Neural cell (in vitro differentiated cells): ENCODE results near the gene DSCAM. TPM values are rescaled to one million over a fixed set of nuclear protein-coding genes. Genes with fewer than 3 reads are reported as not detected.

ENCODE experiments used
- H2AFZ ChIP-seq: fragments of 200-600, 300-800 bp; sonication (generic), shearing (Covaris generic); 2 replicates; pipeline ENCODE4 v1.6.0; 2014; ENCODE audit warnings: low read depth, mild to moderate bottlenecking, antibody characterized with exemption, low read length, moderate library complexity
- H3F3A ChIP-seq: fragments of 200-600 bp; shearing (Covaris generic); 2 replicates; pipeline ENCODE4 v1.6.1; 2016; ENCODE audit warnings: mild to moderate bottlenecking, moderate library complexity, mixed read lengths, antibody characterized with exemption, low read length; ENCODE audit not compliant: insufficient read depth, poor library complexity, severe bottlenecking
- H3K27ac ChIP-seq: fragments of 200-600, 300-800 bp; sonication (generic), shearing (Covaris generic); 2 replicates; pipeline ENCODE4 v1.5.1; 2014; ENCODE audit warnings: mild to moderate bottlenecking, low read length, moderate library complexity
- H3K27me3 ChIP-seq: fragments of 300-800, 200-600 bp; sonication (generic), shearing (Covaris generic); 2 replicates; pipeline ENCODE4 v1.6.0; 2014; ENCODE audit warnings: mild to moderate bottlenecking, low read depth, low read length, moderate library complexity; ENCODE audit not compliant: insufficient read depth
- H3K36me3 ChIP-seq: fragments of 300-800, 200-600 bp; sonication (generic), shearing (Covaris generic); 2 replicates; pipeline ENCODE4 v1.5.1; 2014; ENCODE audit warnings: mild to moderate bottlenecking, antibody characterized with exemption, low read length, moderate library complexity; ENCODE audit not compliant: insufficient read depth
- H3K4me2 ChIP-seq: fragments of 300-800, 200-600 bp; sonication (generic), shearing (Covaris generic); 2 replicates; pipeline ENCODE4 v1.6.0; 2014; ENCODE audit warnings: mild to moderate bottlenecking, low read length
- H3K4me3 ChIP-seq: fragments of 300-800, 200-600 bp; sonication (generic), shearing (Covaris generic); 2 replicates; pipeline ENCODE4 v1.5.1; 2014; ENCODE audit warnings: mild to moderate bottlenecking, low read length, moderate library complexity
- H3K79me2 ChIP-seq: fragments of 200-600 bp; shearing (Covaris generic); replicated peaks from 2 replicates; pipeline ENCODE4 v1.6.0; 2014; ENCODE audit warnings: mild to moderate bottlenecking, low read length, moderate library complexity; ENCODE audit not compliant: insufficient read depth
- H3K9ac ChIP-seq: fragments of 300-800, 200-600 bp; sonication (generic), shearing (Covaris generic); 2 replicates; pipeline ENCODE4 v1.6.1; 2016; ENCODE audit warnings: mild to moderate bottlenecking, low read length, mixed read lengths
- H3K9me2 ChIP-seq: fragments of 200-600 bp; shearing (Covaris generic); 2 replicates; pipeline ENCODE4 v1.6.1; 2016; ENCODE audit warnings: mild to moderate bottlenecking, low read length, mixed read lengths; ENCODE audit not compliant: insufficient read depth
- H3K9me3 ChIP-seq: fragments of 200-600, 300-800 bp; sonication (generic), shearing (Covaris generic); 2 replicates; pipeline ENCODE4 v1.6.1; 2016; ENCODE audit warnings: mild to moderate bottlenecking, mixed run types, low read length, moderate library complexity, mixed read lengths
- H4K20me1 ChIP-seq: fragments of 200-600 bp; shearing (Covaris generic); 2 replicates; pipeline ENCODE4 v1.6.1; 2016; ENCODE audit warnings: mild to moderate bottlenecking, mixed run types; ENCODE audit not compliant: insufficient read depth
- CTCF ChIP-seq: fragments of 450-650 bp; IDR thresholded peaks from 2 replicates; pipeline ENCODE4 v1.5.1; 2014; ENCODE audit warnings: antibody characterized with exemption, mild to moderate bottlenecking, moderate library complexity; ENCODE audit not compliant: poor library complexity, severe bottlenecking
- EP300 ChIP-seq: fragments of 450-650 bp; conservative IDR thresholded peaks from 2 replicates; pipeline ENCODE4 v1.6.1; 2014; ENCODE audit warnings: antibody characterized with exemption, mild to moderate bottlenecking, moderate library complexity; ENCODE audit not compliant: poor library complexity, severe bottlenecking
- EZH2 ChIP-seq: fragments of 200-600, 300-800 bp; shearing (Covaris generic), sonication (generic); IDR thresholded peaks from 2 replicates; pipeline ENCODE4 v1.6.1; 2014; ENCODE audit warnings: antibody characterized with exemption, low read length, borderline replicate concordance, mild to moderate bottlenecking; ENCODE audit not compliant: insufficient read depth, poor library complexity, severe bottlenecking
- MXI1 ChIP-seq: fragments of 450-650 bp; conservative IDR thresholded peaks from 2 replicates; pipeline ENCODE4 v1.6.1; 2014; ENCODE audit warnings: antibody characterized with exemption, mild to moderate bottlenecking; ENCODE audit not compliant: poor library complexity, severe bottlenecking
- POLR2AphosphoS5 ChIP-seq: IDR thresholded peaks from 2 replicates; pipeline ENCODE4 v1.6.1; 2012
- RAD21 ChIP-seq: fragments of 450-650 bp; conservative IDR thresholded peaks from 2 replicates; pipeline ENCODE4 v1.6.1; 2014; ENCODE audit warnings: antibody characterized with exemption, mild to moderate bottlenecking, moderate library complexity
- REST ChIP-seq: IDR thresholded peaks from 2 replicates; pipeline ENCODE4 v1.6.1; 2012; ENCODE audit warnings: borderline replicate concordance
- SMC3 ChIP-seq: fragments of 450-650 bp; conservative IDR thresholded peaks from 2 replicates; pipeline ENCODE4 v1.6.1; 2014; ENCODE audit warnings: antibody characterized with exemption, mild to moderate bottlenecking, moderate library complexity; ENCODE audit not compliant: poor library complexity
- TAF1 ChIP-seq: IDR thresholded peaks from 2 replicates; pipeline ENCODE4 v1.6.1; 2012; ENCODE audit warnings: low read depth
- polyA plus RNA-seq: library from polyadenylated mRNA; depleted of rRNA; stranded (reverse); fragments of >200 nt; gene quantifications from 2 replicates; pipeline ENCODE4 v1.2.3, GENCODE V29; 2014

DSCAM gene
- polyA plus RNA-seq, 1 donor from 2014 or later: 5.3 TPM

GRCh38 chr21:40272037-40272436, 574.9 kb downstream of the DSCAM start:
- no peaks in the 10 kb centered on the region for H3K36me3 ChIP-seq
- H2AFZ ChIP-seq: no peak overlapping the region
- no peaks in the 10 kb centered on the region for H3K9me2 ChIP-seq
- no peaks in the 10 kb centered on the region for H3K79me2 ChIP-seq
- no peaks in the 10 kb centered on the region for H3K27me3 ChIP-seq
- H4K20me1 ChIP-seq: no peaks in the 10 kb centered on the region
- no peak overlapping the region for H3K4me3 ChIP-seq
- H3K9me3 ChIP-seq: no peaks in the 10 kb centered on the region
- no peaks in the 10 kb centered on the region for H3F3A ChIP-seq
- H3K4me2 ChIP-seq: no peak overlapping the region
- TF ChIP-seq EZH2 (no peak), RAD21 (no peak), SMC3 (no peak), EP300 (no peak), TAF1 (no peak), MXI1 (no peak), CTCF (no peak), REST (no peak), POLR2AphosphoS5 (no peak)
- no peak overlapping the region for H3K27ac ChIP-seq
- no peak overlapping the region for H3K9ac ChIP-seq

GRCh38 chr21:40271164-40271563, 575.8 kb downstream of the DSCAM start:
- Histone ChIP-seq H3K79me2 (no peaks in the 10 kb centered on the region), H3K27ac (no peak overlapping the region), H3K27me3 (no peaks in the 10 kb centered on the region), H3K36me3 (no peaks in the 10 kb centered on the region), H3K9me2 (no peaks in the 10 kb centered on the region), H4K20me1 (no peaks in the 10 kb centered on the region), H3K9ac (no peak overlapping the region), H3K9me3 (no peaks in the 10 kb centered on the region), H2AFZ (no peak overlapping the region), H3K4me3 (no peak overlapping the region), H3F3A (no peaks in the 10 kb centered on the region), H3K4me2 (no peak overlapping the region)
- no peak for TF ChIP-seq POLR2AphosphoS5
- TF ChIP-seq SMC3: no peak
- no peak for TF ChIP-seq REST
- TF ChIP-seq EZH2: no peak
- no peak for TF ChIP-seq CTCF
- no peak for TF ChIP-seq MXI1
- no peak for TF ChIP-seq RAD21
